ENCODE results near the gene TIFAB. TPM values are rescaled to one million over a fixed set of nuclear protein-coding genes. Genes with fewer than 3 reads are reported as not detected.

The TIFAB gene
- total RNA-seq, 5 donors from 2014 or later (not counting 1 experiment from before 2014, with no cell fraction given), result 0.06 TPM; not detected in 3

DNA sequence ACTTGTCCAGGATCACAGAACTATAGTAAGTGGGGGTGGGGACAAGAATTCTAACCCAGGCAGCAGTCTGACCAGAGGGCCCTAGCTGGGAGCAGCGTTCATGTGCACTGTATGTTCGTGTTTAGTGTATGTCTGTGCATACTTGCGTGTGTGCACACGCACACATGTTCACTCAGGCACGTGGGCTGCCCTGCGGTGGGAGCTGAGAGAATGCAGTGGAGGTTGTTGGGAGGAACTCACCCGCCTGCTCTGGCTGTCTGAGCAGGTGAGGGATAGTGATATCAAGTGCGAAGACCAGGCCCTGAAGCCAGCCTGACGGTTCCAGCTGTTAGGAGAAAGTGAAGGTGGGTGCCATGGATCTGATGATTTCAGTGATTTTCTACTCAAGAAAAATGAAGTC is 5.9 kb downstream of the TIFAB start:
- Histone ChIP-seq H3K4me3 (ENCODE audit: control insufficient read depth in 1 of 2, extremely low read depth in 1 of 2, low read length in 1 of 2) (no peak overlapping the region), H3K27me3 (replicated peaks in 1 of 2; ENCODE audit: control insufficient read depth in 2 of 2, extremely low read depth in 1 of 2, insufficient read depth in 2 of 2, low read length in 1 of 2) (peaks cover 0 to 10% of the 10 kb centered on the region in 2 experiments), H3K36me3 (ENCODE audit: control insufficient read depth in 2 of 2, extremely low read depth in 1 of 2, insufficient read depth in 1 of 2, low read length in 1 of 2) (no peaks in the 10 kb centered on the region), H3K27ac (ENCODE audit: low read length) (no peak overlapping the region), H3K4me1 (ENCODE audit: control insufficient read depth in 1 of 2, extremely low read depth in 1 of 2, insufficient read depth in 2 of 2, low read length in 2 of 2) (no peaks in the 10 kb centered on the region), H3K9me3 (no peaks in the 10 kb centered on the region)
- DNase-seq, result peak in 1 of 35 experiments; percentile 7
- Mint-ChIP-seq H3K9me3 (no peaks in the 10 kb centered on the region), H3K27me3 (peaks cover 12 to 19% of the 10 kb centered on the region in 2 donors), H3K4me3 (no peak overlapping the region), H3K27ac (no peak overlapping the region), H3K4me1 (no peaks in the 10 kb centered on the region), H3K36me3 (no peaks in the 10 kb centered on the region)
- no peak for ATAC-seq (replicated peaks in 1 of 4)
- POLR2A ChIA-PET, result no interaction called here
- WGBS (ENCODE audit: insufficient coverage), result 75% methylated on average over 9 of the region's 9 CpGs
- CTCF ChIA-PET, result interaction anchor here in 1 of 2 donors (3.8 kb wide), 1 partner anchor 12 kb away, joined by 20 read pairs; no protein-coding TSS in a partner anchor

DNA sequence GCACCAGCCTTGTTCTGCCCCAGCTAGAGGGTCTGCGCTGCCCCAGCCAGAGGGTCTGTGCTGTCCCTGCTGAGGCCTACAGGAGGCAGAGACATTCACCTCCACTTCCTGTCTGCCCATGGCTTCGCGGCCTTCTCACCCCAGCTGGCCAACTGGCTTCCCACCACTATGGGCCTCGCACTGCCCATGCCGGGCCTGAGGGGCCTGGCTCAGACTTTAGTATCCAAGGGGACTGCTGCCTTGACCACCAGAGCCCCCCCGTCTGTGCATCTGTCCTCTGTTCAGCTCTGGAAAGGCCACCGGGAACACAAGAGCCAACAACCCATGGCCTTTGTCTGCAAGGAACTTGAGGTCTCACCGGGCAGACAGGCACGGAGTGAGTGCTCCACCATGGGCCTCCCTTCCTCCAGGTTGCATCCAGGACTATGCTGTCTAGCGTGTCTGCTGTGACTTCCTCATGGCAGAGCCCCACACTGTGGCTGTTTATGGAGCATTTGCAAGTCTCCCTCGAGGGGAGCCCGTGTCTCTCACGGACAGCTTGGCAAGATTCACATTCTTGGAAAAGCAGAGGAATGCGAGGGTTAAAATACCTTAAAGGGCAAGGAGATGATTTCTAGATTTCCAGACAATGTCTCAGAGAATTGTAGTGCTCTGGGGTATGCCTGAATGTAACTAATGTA is 6.7 kb downstream of the TIFAB start:
- Histone ChIP-seq H3K9me3 (no peaks in the 10 kb centered on the region), H3K27ac (ENCODE audit: low read length) (no peak overlapping the region)
- CTCF ChIA-PET, result interaction anchor here in 1 of 2 donors (0.8 to 3.8 kb wide), 2 partner anchors 12 to 20 kb away, joined by 3 to 20 read pairs; no protein-coding TSS in a partner anchor

GRCh38 chr5:135444881-135445280 is 7.3 kb downstream of the TIFAB start:
- no peaks in the 10 kb centered on the region for H3K36me3 Mint-ChIP-seq
- no peaks in the 10 kb centered on the region for H3K9me3 ChIP-seq
- no peaks in the 10 kb centered on the region for H3K4me1 ChIP-seq (ENCODE audit: control insufficient read depth in 1 of 2, extremely low read depth in 1 of 2, insufficient read depth in 2 of 2, low read length in 2 of 2)
- WGBS (ENCODE audit: insufficient coverage), result 97% methylated on average over 5 of the region's 6 CpGs
- no peak overlapping the region for H3K4me3 Mint-ChIP-seq
- no peaks in the 10 kb centered on the region for H3K9me3 Mint-ChIP-seq
- H3K27ac Mint-ChIP-seq, result no peak overlapping the region
- no peaks in the 10 kb centered on the region for H3K4me1 Mint-ChIP-seq
- DNase-seq (peak in 1 of 35 experiments; percentile 13), ATAC-seq (replicated peaks in 1 of 4) (no peak)
- ChIA-PET POLR2A (no interaction called here), CTCF (interaction anchor here in 1 of 2 donors (0.8 kb wide), 1 partner anchor 19 kb away, joined by 3 read pairs; no protein-coding TSS in a partner anchor)
- no peak overlapping the region for H3K4me3 ChIP-seq (ENCODE audit: control insufficient read depth in 1 of 2, extremely low read depth in 1 of 2, low read length in 1 of 2)
- H3K27me3 ChIP-seq (replicated peaks in 1 of 2; ENCODE audit: control insufficient read depth in 2 of 2, extremely low read depth in 1 of 2, insufficient read depth in 2 of 2, low read length in 1 of 2), result peaks cover 0 to 5% of the 10 kb centered on the region in 2 experiments
- no peak overlapping the region for H3K27ac ChIP-seq (ENCODE audit: low read length)
- no peaks in the 10 kb centered on the region for H3K36me3 ChIP-seq (ENCODE audit: control insufficient read depth in 2 of 2, extremely low read depth in 1 of 2, insufficient read depth in 1 of 2, low read length in 1 of 2)
- H3K27me3 Mint-ChIP-seq, result peaks cover 12 to 15% of the 10 kb centered on the region in 2 donors

More for the DNA sequence above, 6.7 kb downstream of the TIFAB start:
- H3K4me3 ChIP-seq (ENCODE audit: control insufficient read depth in 1 of 2, extremely low read depth in 1 of 2, low read length in 1 of 2), result no peak overlapping the region
- H3K4me1 ChIP-seq (ENCODE audit: control insufficient read depth in 1 of 2, extremely low read depth in 1 of 2, insufficient read depth in 2 of 2, low read length in 2 of 2), result no peaks in the 10 kb centered on the region
- no peak overlapping the region for H3K4me3 Mint-ChIP-seq
- peak in 1 of 35 experiments; percentile 5 for DNase-seq
- H3K27ac Mint-ChIP-seq, result no peak overlapping the region
- H3K4me1 Mint-ChIP-seq, result no peaks in the 10 kb centered on the region
- H3K9me3 Mint-ChIP-seq, result no peaks in the 10 kb centered on the region
- no peak for ATAC-seq (replicated peaks in 1 of 4)
- peaks cover 12 to 15% of the 10 kb centered on the region in 2 donors for H3K27me3 Mint-ChIP-seq
- POLR2A ChIA-PET, result no interaction called here
- peaks cover 0 to 5% of the 10 kb centered on the region in 2 experiments for H3K27me3 ChIP-seq (replicated peaks in 1 of 2; ENCODE audit: control insufficient read depth in 2 of 2, extremely low read depth in 1 of 2, insufficient read depth in 2 of 2, low read length in 1 of 2)
- 79% methylated on average over 12 of the region's 14 CpGs for WGBS (ENCODE audit: insufficient coverage)
- H3K36me3 ChIP-seq (ENCODE audit: control insufficient read depth in 2 of 2, extremely low read depth in 1 of 2, insufficient read depth in 1 of 2, low read length in 1 of 2), result no peaks in the 10 kb centered on the region
- H3K36me3 Mint-ChIP-seq, result no peaks in the 10 kb centered on the region

GRCh38 chr5:135444360-135444759 is 7.8 kb downstream of the TIFAB start:
- H3K4me1 Mint-ChIP-seq, result no peaks in the 10 kb centered on the region
- DNase-seq (peak in 2 of 35 experiments; percentile 16 to 17), ATAC-seq (replicated peaks in 1 of 4) (no peak)
- H3K27me3 Mint-ChIP-seq, result peaks cover 12 to 15% of the 10 kb centered on the region in 2 donors
- CTCF ChIA-PET, result no interaction called here
- H3K27me3 ChIP-seq (replicated peaks in 1 of 2; ENCODE audit: control insufficient read depth in 2 of 2, extremely low read depth in 1 of 2, insufficient read depth in 2 of 2, low read length in 1 of 2), result peaks cover 0 to 10% of the 10 kb centered on the region in 2 experiments
- no peaks in the 10 kb centered on the region for H3K9me3 Mint-ChIP-seq
- H3K4me1 ChIP-seq (ENCODE audit: control insufficient read depth in 1 of 2, extremely low read depth in 1 of 2, insufficient read depth in 2 of 2, low read length in 2 of 2), result no peaks in the 10 kb centered on the region
- H3K36me3 ChIP-seq (ENCODE audit: control insufficient read depth in 2 of 2, extremely low read depth in 1 of 2, insufficient read depth in 1 of 2, low read length in 1 of 2), result no peaks in the 10 kb centered on the region
- no peak overlapping the region for H3K4me3 ChIP-seq (ENCODE audit: control insufficient read depth in 1 of 2, extremely low read depth in 1 of 2, low read length in 1 of 2)
- no peaks in the 10 kb centered on the region for H3K9me3 ChIP-seq
- POLR2A ChIA-PET, result no interaction called here
- H3K27ac ChIP-seq (ENCODE audit: low read length), result no peak overlapping the region
- H3K27ac Mint-ChIP-seq, result no peak overlapping the region
- H3K36me3 Mint-ChIP-seq, result no peaks in the 10 kb centered on the region
- 62% methylated on average over 11 of the region's 13 CpGs for WGBS (ENCODE audit: insufficient coverage)
- no peak overlapping the region for H3K4me3 Mint-ChIP-seq

GRCh38 chr5:135443161-135443960 is 8.8 kb downstream of the TIFAB start:
- ChIA-PET CTCF (no interaction called here), POLR2A (no interaction called here)
- H3K4me3 ChIP-seq (ENCODE audit: control insufficient read depth in 1 of 2, extremely low read depth in 1 of 2, low read length in 1 of 2), result no peak overlapping the region
- ATAC-seq (replicated peaks in 1 of 4) (no peak), DNase-seq (no peak)
- H3K9me3 ChIP-seq, result no peaks in the 10 kb centered on the region
- no peaks in the 10 kb centered on the region for H3K9me3 Mint-ChIP-seq
- H3K4me1 ChIP-seq (ENCODE audit: control insufficient read depth in 1 of 2, extremely low read depth in 1 of 2, insufficient read depth in 2 of 2, low read length in 2 of 2), result no peaks in the 10 kb centered on the region
- H3K4me3 Mint-ChIP-seq, result no peak overlapping the region
- peaks cover 0 to 12% of the 10 kb centered on the region in 2 experiments for H3K27me3 ChIP-seq (replicated peaks in 1 of 2; ENCODE audit: control insufficient read depth in 2 of 2, extremely low read depth in 1 of 2, insufficient read depth in 2 of 2, low read length in 1 of 2)
- H3K4me1 Mint-ChIP-seq, result no peaks in the 10 kb centered on the region
- no peaks in the 10 kb centered on the region for H3K36me3 Mint-ChIP-seq
- no peak overlapping the region for H3K27ac ChIP-seq (ENCODE audit: low read length)
- H3K27me3 Mint-ChIP-seq, result peaks cover 7 to 13% of the 10 kb centered on the region in 2 donors
- 90% methylated on average over 2 of the region's 6 CpGs for WGBS (ENCODE audit: insufficient coverage)
- no peak overlapping the region for H3K27ac Mint-ChIP-seq
- H3K36me3 ChIP-seq (ENCODE audit: control insufficient read depth in 2 of 2, extremely low read depth in 1 of 2, insufficient read depth in 1 of 2, low read length in 1 of 2), result no peaks in the 10 kb centered on the region

DNA sequence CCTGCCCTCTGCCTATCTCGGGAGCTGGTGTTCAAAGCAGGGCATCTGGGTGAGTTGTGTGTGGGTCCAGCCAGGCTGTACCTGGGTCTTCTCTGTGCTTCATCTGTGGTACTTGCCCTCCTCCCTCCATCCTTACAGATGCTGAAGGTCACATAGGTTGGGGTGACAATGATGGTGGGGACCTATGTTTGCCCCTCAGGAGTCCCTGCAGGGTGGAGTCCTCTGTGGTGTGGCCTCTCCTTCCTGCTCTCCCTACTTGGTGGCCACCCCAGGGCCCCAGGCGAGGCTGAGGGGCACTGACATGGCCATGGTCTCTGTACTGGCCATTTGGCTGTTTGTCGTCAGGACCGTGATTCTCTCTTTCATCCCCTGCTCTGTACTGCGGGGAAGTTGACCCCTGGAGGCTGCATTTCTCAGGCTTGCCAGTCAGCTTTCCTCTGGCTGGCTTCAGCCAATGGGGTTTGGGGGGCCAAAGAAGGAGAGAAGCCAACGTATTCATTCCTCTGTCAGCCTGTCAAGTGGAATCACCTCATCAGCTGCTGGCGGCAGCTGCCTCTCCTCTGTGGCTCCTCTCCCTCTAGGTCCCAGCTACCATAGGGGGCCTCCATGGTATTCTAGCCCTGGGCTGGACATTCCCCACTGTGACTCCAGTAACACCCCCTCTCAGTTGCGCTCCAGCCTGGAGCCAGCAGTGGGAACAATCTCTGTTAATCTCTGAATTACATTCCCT is 9.6 kb downstream of the TIFAB start:
- Mint-ChIP-seq H3K27me3 (peaks cover 5 to 13% of the 10 kb centered on the region in 2 donors), H3K4me3 (no peak overlapping the region), H3K36me3 (no peaks in the 10 kb centered on the region), H3K4me1 (no peaks in the 10 kb centered on the region), H3K9me3 (no peaks in the 10 kb centered on the region), H3K27ac (no peak overlapping the region)
- H3K4me3 ChIP-seq (ENCODE audit: control insufficient read depth in 1 of 2, extremely low read depth in 1 of 2, low read length in 1 of 2), result no peak overlapping the region
- POLR2A ChIA-PET, result no interaction called here
- no peaks in the 10 kb centered on the region for H3K4me1 ChIP-seq (ENCODE audit: control insufficient read depth in 1 of 2, extremely low read depth in 1 of 2, insufficient read depth in 2 of 2, low read length in 2 of 2)
- H3K27ac ChIP-seq (ENCODE audit: low read length), result no peak overlapping the region
- 72% methylated on average over 6 of the region's 8 CpGs for WGBS (ENCODE audit: insufficient coverage)
- no peaks in the 10 kb centered on the region for H3K36me3 ChIP-seq (ENCODE audit: control insufficient read depth in 2 of 2, extremely low read depth in 1 of 2, insufficient read depth in 1 of 2, low read length in 1 of 2)
- ATAC-seq (replicated peaks in 1 of 4) (no peak), DNase-seq (no peak)
- CTCF ChIA-PET, result no interaction called here
- peaks cover 0 to 6% of the 10 kb centered on the region in 2 experiments for H3K27me3 ChIP-seq (replicated peaks in 1 of 2; ENCODE audit: control insufficient read depth in 2 of 2, extremely low read depth in 1 of 2, insufficient read depth in 2 of 2, low read length in 1 of 2)
- no peaks in the 10 kb centered on the region for H3K9me3 ChIP-seq

All from T-cell (primary cell).